HG03469 (cell line): ENCODE results near the gene SDR9C7.
"Not testable (repeated sequence)": the region's sequence is repeated elsewhere in the genome, so short reads cannot be mapped to it uniquely, and the experiment has no call there.

Experiments
- ATAC-seq: cut with Tn5 transposase; IDR thresholded peaks from one replicate; pipeline ENCODE4 v1.9.1; 2021; ENCODE audit warnings: mild to moderate bottlenecking, moderate library complexity, moderate number of reproducible peaks; ENCODE audit not compliant: unreplicated experiment

Gene SDR9C7

DNA sequence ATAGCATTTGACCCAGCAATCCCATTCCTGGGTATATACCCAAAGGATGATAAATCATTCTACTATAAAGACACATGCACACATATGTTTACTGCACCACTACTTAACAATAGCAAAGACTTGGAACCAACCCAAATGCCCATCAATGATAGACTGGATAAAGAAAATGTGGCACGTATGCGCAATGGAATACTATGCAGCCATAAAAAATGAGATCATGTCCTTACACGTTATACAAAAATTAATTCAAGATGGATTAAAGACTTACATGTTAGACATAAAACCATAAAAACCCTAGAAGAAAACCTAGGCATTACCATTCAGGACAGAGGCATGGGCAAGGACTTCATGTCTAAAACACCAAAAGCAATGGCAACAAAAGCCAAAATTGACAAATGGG is 16.1 kb downstream of the SDR9C7 start:
- ATAC-seq, result not testable (repeated sequence)

DNA sequence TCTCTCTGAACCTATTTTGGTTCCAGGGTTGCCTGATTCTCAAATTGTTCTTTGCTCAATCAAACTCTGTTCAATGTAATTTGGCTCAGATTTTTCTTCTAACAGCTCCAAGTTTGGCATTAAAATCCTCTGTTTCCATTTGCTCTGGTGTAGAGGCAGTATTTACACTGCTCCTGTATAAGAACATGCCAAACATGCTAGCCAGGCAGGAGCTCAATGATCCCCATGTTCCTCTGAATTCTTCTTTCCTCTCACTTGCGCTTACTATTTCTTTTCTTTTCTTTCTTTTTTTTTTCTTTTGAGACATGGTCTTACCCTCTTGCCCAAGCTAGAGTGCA is 17.2 kb downstream of the SDR9C7 start:
- ATAC-seq, result no peak

DNA sequence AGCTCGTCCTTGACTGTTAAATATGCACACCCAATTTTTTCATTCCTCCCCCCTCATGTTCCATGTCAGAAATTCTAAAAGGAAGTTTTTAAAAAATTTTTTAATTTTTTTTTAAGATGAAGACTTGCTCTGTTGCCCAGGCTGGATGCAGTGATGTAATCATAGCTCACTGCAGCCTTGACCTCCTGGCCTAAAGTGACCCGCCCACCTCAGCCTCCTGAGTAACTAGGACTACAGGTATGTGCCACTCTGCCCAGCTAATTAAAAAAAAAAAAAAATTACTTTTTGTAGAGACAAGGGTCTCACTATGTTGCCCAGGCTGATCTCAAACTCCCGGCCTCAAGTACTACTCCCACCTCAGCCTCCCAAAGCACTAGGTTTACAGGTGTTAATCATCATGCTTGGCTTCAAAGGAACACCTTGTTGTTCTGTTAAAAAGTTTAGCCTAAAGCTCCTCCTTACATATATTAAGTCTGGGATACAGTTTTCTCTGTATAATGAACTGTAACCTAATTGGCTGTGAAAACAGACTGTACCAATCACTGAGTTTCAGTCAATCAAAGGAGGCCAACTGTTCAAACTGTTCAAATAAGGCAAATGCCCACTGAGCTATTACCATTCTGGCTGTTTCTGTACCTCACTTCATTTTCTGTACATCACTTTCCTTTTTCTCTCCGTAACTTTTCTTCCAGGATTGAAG is 17.8 kb downstream of the SDR9C7 start:
- no peak for ATAC-seq

DNA sequence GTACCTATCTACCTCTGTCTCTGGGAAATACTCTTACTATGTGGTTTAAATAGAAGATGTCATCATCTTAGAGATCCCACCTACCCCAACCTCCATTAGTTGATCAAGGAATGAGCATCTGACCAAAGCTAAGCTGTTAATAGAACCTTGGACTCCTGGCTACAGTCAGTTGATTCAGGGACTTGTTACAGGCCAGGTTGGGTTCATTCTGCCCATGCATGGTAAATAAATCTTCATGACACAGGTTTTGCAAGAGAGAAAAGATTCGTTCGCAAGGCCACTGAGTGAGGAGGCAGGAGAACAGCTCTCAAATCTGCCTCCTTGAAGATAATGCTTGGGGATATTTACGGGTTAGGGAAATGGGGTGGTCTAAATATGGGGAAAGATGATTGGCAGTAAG is 19.5 kb downstream of the SDR9C7 start:
- ATAC-seq, result no peak

DNA sequence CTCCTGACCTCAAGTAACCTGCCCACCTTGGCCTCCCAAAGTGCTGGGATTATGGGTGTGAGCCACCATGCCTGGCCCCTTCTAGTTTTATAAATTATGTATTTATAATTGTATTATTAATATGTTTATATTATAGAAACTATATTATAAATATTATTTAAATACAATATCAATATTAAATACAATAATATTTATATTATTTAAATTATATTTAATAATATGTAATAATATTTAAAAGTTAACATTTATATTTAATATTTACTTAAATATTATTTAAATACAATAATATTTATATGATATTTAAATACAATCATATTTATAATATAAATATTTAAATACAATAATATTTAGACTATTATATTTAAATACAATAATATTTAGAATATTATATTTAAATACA is 20.0 kb downstream of the SDR9C7 start:
- ATAC-seq, result no peak

DNA sequence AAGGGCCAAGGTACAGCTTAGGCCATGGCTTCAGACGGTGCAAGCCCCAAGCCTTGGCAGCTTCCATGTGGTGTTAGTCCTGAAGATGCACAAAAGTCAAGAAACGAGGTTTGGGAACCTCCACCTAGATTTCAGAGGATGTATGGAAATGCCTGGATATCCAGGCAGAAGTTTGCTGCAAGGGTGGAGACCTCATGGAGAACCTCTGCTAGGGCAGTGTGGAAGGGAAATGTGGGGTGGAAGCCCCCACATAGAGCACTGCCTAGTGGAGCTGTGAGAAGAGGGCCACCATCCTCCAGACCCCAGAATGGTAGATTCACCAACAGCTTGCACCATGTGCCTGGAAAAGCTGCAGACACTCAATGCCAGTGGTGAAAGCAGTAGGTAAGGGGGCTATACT is 24.8 kb downstream of the SDR9C7 start:
- ATAC-seq, result not testable (repeated sequence)

DNA sequence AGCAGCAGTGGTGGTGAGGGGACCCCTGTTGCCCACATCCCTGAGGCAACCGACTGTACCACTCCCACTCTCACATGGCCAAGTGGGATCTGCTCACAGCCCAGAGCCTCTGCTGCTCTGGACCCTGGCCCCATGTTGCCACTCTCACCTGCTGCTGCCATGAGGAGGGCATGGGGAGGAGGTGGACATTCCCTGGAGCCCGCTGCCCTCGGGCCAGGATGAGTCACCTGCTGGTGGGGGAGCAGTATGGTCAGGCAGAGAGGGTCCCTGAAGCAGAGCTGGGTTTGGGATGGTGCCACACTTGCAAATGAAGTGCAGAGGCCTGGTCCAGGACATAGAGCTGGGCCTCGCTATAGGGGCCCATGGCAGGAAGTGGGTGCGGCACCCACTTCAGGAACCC is 26.1 kb downstream of the SDR9C7 start:
- no peak for ATAC-seq

DNA sequence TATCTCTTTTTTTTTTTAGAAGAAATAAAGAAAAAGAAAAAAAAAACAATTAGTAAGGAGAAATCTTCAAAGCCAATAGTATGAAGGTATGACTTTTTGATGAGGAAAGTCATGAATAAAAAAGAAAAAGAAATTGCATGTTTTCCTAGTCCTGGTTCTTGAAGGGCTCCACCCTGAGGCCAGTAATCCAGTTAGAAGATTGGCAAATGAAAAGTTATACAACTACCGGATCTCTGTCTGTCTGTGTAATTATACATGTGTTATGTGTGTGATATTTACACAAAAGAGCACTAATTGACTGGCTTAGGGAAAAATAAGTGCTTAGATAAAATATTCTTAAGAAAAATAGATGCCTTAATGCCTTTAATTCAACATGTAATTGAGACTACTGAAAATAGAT is 28.4 kb downstream of the SDR9C7 start:
- no peak for ATAC-seq

DNA sequence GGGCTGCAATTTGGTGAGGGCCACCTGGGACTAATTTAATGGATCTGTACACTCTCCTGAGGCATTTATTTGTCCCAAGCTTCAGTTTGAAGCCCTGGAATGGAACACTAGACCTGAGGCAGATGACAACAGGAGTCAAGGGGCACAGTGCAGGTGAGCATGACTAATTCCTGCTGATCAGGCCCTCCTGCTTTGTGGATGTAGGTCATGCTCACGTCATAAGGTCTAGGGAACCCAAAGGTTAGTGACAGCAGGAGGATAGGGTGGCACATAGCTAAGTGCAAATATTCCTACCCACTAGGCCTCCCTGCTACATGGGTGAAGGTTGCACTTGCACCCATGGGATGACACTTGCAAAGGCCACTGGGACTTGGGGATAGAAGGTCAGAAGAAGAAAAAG is 30.8 kb downstream of the SDR9C7 start:
- no peak for ATAC-seq

DNA sequence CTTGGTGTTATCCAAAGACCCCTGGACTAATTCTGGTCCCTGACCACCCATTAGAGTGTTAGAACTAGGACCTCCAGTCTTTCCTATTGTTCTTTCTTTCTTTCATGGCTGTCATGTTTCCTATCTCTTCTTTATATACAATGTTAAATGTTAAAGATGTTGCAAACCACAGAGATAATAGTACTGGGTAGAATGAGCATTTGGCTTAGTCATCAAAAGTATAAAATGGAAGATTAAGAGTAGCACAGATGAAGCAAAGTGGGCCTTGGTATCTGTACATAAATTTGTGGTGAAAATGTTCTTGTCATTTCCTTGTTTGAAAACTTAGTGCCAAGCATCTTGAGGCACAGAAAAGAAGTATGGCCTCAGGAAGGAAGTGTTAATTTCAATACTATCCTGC is 32.9 kb downstream of the SDR9C7 start:
- ATAC-seq, result not testable (repeated sequence)

DNA sequence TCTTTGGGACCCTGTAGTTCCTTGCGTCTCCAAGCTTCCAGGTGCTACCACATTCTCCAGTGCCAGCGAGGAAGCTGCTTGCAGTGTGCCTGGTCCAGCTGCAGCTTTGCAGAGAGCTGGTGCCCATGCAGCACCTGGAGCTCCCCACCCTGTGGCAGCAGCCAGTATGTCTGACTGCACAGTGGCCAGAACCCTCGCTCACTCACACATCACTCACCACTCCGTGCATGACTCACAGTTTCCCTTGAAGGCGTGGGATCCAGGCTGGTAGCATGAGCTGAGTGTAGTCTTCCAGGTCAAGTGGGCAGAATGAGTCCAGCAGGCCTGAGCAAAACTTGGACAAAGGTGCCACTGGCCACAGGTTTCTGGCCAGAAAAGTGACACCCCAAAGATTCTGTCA is 33.6 kb downstream of the SDR9C7 start:
- no peak for ATAC-seq

DNA sequence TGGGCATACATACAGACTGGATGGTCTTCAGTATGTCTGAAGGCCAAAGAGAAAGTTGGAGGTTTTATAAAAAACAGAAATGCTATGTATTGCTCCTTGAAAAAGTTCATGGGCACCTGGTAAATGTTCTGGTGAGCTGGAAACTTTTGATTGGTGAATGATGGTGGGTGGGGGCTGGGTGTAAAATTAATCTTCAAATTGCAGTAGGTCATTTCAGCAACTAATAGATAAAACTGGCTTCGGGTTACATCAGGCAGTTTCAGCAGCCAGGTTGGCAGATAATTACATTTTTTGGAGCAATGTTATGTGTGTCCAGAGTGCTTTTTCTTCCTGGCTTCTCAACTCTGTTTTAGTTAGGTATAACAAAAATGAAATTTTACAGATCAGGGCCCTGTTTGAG is 35.3 kb downstream of the SDR9C7 start:
- no peak for ATAC-seq

DNA sequence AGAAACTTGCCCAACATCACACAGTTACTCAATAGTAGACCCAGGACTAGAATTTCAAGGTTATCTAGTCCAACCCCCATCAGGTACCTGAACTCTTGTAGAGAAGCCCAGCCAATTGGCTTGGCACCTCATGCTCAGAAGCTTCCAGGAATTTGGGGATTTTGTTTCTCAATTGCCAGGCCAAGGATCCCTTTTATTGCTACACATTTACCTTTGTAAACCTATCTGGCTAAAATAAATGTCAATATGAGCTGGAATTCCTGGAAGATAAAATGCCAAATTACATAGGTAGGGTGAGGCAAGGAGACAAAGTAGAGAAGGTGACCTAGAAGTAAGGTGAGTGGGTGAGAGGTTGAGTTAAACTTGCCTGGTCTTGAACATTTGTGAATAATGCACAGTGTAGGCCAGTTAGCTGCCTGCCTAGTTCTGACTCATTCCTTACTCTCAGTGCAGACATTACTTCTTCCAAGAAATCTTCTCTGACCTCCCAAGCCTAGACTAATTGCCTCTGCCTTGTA is 36.3 kb downstream of the SDR9C7 start:
- ATAC-seq, result no peak

DNA sequence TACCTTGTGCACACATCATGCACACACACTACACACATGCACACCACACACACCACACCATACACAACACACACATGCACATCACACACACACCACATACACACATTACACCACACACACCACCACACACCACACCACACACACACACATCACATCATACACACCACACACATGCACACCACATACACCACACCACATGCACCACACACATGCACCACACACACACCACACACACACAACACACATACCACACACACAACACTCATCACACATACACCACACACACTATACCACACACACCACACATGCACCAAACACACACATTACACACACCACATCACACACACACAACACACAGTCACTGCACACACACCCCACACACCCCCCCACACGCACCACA is 38.1 kb downstream of the SDR9C7 start:
- no peak for ATAC-seq

DNA sequence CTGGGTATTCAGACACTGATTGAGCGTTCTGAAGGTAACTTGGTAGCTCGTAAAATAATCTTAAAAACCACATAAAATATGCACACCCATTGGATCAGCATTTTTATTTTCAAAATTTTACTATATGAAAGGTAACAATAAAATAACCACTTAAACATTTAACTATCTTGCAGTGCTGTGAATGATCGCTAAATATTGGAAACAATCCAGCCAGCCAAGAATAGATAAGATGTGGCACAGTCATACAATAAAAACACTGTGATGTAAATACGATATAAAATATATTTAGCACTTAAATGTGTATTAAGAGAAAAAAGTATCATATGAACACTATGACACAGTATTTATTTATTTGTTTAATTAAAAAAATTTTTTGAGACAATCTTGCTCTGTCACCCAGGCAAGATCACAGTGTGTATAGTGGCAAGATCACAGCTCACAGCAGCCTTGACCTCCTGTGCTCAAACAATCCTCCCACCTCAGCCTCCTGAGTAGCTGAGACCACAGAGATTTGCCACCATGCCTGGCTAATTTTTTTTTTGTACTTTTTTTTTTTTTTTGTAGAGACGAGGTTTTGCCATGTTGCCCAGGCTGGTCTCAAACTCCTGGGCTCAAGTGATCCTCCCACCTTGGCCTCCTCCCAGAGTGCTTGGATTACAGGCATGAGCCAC is 39.4 kb downstream of the SDR9C7 start:
- ATAC-seq, result no peak

DNA sequence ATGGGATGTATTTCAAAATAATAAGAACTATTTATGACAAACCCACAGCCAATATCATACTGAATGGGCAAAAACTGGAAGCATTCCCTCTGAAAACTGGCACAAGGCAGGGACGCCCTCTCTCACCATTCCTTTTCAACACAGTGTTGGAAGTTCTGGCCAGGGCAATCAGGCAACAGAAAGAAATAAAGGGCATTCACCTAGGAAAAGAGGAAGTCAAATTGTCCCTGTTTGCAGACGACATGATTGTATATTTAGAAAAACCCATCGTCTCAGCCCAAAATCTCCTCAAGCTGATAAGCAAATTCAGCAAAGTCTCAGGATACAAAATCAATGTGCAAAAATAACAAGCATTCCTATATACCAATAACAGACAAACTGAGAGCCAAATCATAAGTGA is 42.3 kb downstream of the SDR9C7 start:
- not testable (repeated sequence) for ATAC-seq

DNA sequence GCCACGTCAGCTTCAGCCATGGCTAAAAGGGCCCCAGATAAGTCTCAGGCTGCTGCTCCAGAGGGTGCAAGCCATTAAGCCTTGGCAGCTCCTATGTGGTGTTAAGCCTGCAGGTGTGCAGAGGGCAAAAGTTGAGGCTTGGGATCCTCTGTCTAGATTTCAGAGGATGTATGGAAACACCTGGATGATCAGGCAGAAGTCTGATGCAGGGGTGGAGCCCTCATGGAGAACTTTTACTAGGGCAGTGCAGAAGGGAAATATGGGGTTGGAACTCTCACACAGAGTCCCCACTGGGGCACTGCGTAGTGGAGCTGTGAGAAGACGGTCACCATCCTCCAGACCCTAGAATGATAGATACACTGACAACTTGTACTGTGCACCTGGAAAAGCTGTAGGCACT is 47.9 kb downstream of the SDR9C7 start:
- no peak for ATAC-seq

DNA sequence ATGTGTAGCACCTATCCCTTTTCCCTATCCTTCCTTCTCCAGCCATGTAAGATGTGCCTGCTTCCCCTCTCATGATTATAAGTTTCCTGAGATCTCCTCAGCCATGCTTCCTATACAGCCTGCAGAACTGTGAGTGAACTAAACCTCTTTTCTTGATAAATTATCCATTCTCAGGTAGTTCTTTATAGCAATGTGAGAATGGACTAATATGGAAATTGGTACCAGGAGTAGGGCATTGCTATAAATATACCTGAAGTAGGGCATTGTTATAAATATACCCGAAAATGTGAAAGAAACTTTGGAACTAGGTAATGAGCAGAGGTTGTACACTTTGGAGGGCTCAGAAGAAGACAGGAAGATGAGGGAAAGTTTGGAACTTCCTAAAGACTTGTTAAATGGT is 48.9 kb downstream of the SDR9C7 start:
- ATAC-seq, result no peak

DNA sequence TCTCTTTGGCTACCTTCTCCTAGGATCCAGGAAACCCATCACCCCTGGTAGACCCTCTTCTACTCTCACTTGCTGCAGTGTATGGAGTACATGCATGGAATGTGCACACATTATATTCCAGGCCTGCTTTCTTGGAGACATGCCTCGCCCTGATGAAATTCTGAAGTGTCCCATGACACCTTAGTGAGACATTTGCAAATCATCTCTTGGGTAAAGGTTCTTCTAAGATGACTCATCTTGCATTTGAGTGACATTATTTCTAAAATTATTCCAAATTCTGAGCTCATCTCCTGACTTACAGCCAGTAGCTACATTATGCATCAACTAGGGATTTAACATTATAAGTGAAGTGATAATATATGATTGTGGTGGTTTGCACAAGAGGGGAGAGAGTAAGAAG is 49.8 kb downstream of the SDR9C7 start:
- no peak for ATAC-seq

DNA sequence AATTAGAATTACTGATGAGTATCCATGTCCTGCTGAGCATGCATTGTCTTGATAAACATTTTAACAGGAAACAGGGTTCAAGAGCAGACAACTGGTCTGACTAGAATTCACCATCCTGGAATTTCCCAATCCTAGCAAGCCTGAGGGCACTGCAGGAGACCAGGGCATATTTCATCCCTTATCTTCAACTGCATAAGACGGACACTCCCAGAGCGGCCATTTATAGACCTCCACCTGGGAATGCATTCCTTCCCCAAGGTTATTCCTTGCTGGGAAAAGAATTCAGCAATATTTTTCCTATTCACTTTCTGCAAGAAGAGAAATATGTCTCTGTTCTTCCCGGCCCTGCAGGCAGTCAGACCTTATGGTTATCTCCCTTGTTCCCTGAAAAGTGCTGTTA is 51.8 kb downstream of the SDR9C7 start:
- ATAC-seq, result not testable (repeated sequence)

DNA sequence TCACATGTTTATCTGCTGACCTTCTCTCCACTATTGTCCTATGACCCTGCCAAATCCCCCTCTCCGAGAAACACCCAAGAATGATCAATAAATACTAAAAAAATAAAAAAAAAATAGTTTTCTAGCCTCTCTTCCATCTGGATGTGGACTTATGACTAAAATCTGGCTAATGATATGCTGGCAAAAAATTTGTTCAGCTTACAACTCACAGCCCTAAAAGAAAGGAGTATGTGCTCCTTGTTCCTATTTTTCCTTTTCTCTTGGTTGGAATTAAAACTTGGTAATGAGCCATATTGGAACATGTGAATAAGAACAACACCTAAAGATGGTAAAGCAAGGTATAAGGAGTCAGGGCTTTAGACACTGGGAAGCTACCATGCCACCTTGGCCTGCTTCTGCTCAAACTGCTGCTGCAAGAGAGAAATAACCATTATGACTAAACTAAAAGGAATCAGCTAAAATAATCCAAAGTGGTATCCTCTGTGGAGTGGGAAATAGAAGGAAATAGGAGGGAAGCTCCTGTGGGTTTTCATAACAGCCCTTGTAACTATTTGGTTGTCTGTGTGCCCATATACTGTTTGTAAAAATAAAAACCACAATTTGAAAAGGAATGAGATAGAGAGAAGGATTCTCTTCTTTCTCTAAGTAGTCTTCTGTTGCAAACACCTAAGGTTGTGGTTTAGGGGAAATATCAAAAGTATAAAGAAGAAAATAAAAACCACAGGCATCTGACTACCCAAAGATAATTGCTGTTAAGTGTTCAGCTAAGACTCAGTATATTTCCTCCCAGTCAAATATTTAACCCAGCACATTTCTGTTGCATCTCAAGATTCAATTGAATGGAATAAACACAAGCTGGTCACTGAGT is 53.8 kb downstream of the SDR9C7 start:
- no peak for ATAC-seq
